H1 (cell line): ENCODE results near the gene ZNF639. TPM values are rescaled to one million over a fixed set of nuclear protein-coding genes. Genes with fewer than 3 reads are reported as not detected.

ENCODE experiments used
- CTCF ChIA-PET: fragments of 300-600 bp; sonication (Branson Sonifier 250); formaldehyde crosslinking; loops from one replicate; lab custom pipeline; 2021; ENCODE audit not compliant: partially characterized antibody; lab: Charles Lee
- POLR2A ChIA-PET: fragments of 300-600 bp; sonication (Branson Sonifier 250); formaldehyde crosslinking; loops from one replicate; lab custom pipeline; 2021; ENCODE audit warnings: inconsistent platforms; ENCODE audit not compliant: partially characterized antibody; lab: Charles Lee
- DNase-seq, 2 experiments: peaks; one replicate each; pipeline versions ENCODE4 v3.0.0 to v3.0.0-alpha.2; 2010 to 2022; ENCODE audit warnings: low spot score in 2 of 2, low read depth in 1 of 2, mixed read lengths in 1 of 2
- FAIRE-seq: peaks from 2 replicates; lab custom pipeline; 2011; peaks lifted over from hg19 to GRCh38; lab: Jason Lieb, UNC
- H2AFZ ChIP-seq: 2 replicates; pipeline ENCODE4 v1.8.1; 2012; ENCODE audit warnings: low read length, inconsistent platforms
- H2AK5ac ChIP-seq: 2 replicates; pipeline ENCODE4 v1.6.1; 2013; ENCODE audit warnings: low read depth, low read length
- H2BK120ac ChIP-seq: replicated peaks from 2 replicates; pipeline ENCODE3; 2013; ENCODE audit warnings: low read depth, low read length, inconsistent platforms
- H2BK12ac ChIP-seq: 2 replicates; pipeline ENCODE4 v1.6.1; 2013; ENCODE audit warnings: low read depth, low read length
- H2BK15ac ChIP-seq: 2 replicates; pipeline ENCODE4 v1.6.1; 2013; ENCODE audit warnings: low read length
- H2BK20ac ChIP-seq: 2 replicates; pipeline ENCODE4 v1.6.1; 2013; ENCODE audit warnings: low read length
- H2BK5ac ChIP-seq: 2 replicates; pipeline ENCODE4 v1.6.1; 2013; ENCODE audit warnings: low read depth, low read length
- H3K14ac ChIP-seq: 2 replicates; pipeline ENCODE4 v1.6.1; 2013; ENCODE audit warnings: inconsistent platforms; ENCODE audit not compliant: insufficient read length
- H3K18ac ChIP-seq: 2 replicates; pipeline ENCODE4 v1.6.1; 2013; ENCODE audit warnings: low read length; ENCODE audit errors: extremely low read depth
- H3K23ac ChIP-seq: 2 replicates; pipeline ENCODE4 v1.6.1; 2013; ENCODE audit warnings: inconsistent platforms; ENCODE audit not compliant: insufficient read length
- H3K23me2 ChIP-seq: 2 replicates; pipeline ENCODE4 v1.6.1; 2013; ENCODE audit warnings: low read depth, low read length
- H3K27ac ChIP-seq: 2 replicates; pipeline ENCODE4 v1.6.1; 2011; ENCODE audit warnings: low read depth, low read length, inconsistent platforms
- H3K27me3 ChIP-seq, 4 experiments: replicated peaks in 1 of 4; 1 replicate in 1 of 4; 2 replicates in 3 of 4; pipeline versions ENCODE4 v1.6.1 to v1.8.1; 2011 to 2013; ENCODE audit warnings: low read length in 3 of 4, mild to moderate bottlenecking in 3 of 4, inconsistent platforms in 2 of 4, mixed read lengths in 2 of 4, moderate library complexity in 1 of 4; ENCODE audit not compliant: control insufficient read depth in 3 of 4, insufficient read depth in 3 of 4; ENCODE audit errors: extremely low read depth in 1 of 4
- H3K36me3 ChIP-seq, 4 experiments: 2 replicates each; pipeline versions ENCODE4 v1.6.1 to v1.8.1; 2011 to 2013; ENCODE audit warnings: mild to moderate bottlenecking in 4 of 4, low read length in 3 of 4, moderate library complexity in 2 of 4, control low read depth in 1 of 4, inconsistent platforms in 1 of 4; ENCODE audit not compliant: insufficient read depth in 4 of 4, control insufficient read depth in 2 of 4
- H3K4ac ChIP-seq: replicated peaks from 2 replicates; pipeline ENCODE3; 2013; ENCODE audit warnings: low read length, low read depth, mixed read lengths, inconsistent platforms; ENCODE audit not compliant: insufficient read length
- H3K4me1 ChIP-seq, 4 experiments: replicated peaks in 1 of 4; 1 replicate in 1 of 4; 2 replicates in 3 of 4; pipeline versions ENCODE4 v1.6.1 to v1.8.1; 2011 to 2013; ENCODE audit warnings: low read length in 3 of 4, inconsistent platforms in 2 of 4, mixed read lengths in 1 of 4; ENCODE audit not compliant: insufficient read depth in 4 of 4, control insufficient read depth in 3 of 4
- H3K4me2 ChIP-seq, 2 experiments: 2 replicates each; pipeline versions ENCODE4 v1.6.1 to v1.8.1; 2011 to 2013; ENCODE audit warnings: low read depth in 2 of 2, low read length in 2 of 2, control low read depth in 1 of 2, inconsistent platforms in 1 of 2, mild to moderate bottlenecking in 1 of 2; ENCODE audit not compliant: insufficient read depth in 1 of 2
- H3K4me3 ChIP-seq, 4 experiments: fragments of 200-600, 300-600 bp in 1 of 4; sonication (generic), shearing (Covaris generic), sonication (Bioruptor Twin) in 1 of 4; 2 replicates each; pipeline versions ENCODE4 v1.5.1 to v1.8.1; 2011 to 2016; ENCODE audit warnings: low read length in 4 of 4, low read depth in 3 of 4, control low read depth in 2 of 4, inconsistent platforms in 2 of 4, mild to moderate bottlenecking in 2 of 4, mixed read lengths in 1 of 4, moderate library complexity in 1 of 4; ENCODE audit not compliant: insufficient read depth in 2 of 4; ENCODE audit errors: extremely low read depth in 1 of 4
- H3K56ac ChIP-seq: replicated peaks from 2 replicates; pipeline ENCODE3; 2013; ENCODE audit warnings: low read depth, mild to moderate bottlenecking, mixed read lengths, low read length, inconsistent platforms; ENCODE audit not compliant: insufficient read length
- H3K79me1 ChIP-seq: 2 replicates; pipeline ENCODE4 v1.6.1; 2013; ENCODE audit warnings: low read depth, low read length, control low read depth
- H3K79me2 ChIP-seq, 2 experiments: 2 replicates each; pipeline versions ENCODE4 v1.6.1 to v1.8.1; 2012 to 2013; ENCODE audit warnings: low read length in 2 of 2, mild to moderate bottlenecking in 2 of 2, inconsistent platforms in 1 of 2; ENCODE audit not compliant: insufficient read depth in 2 of 2, control insufficient read depth in 1 of 2
- H3K9ac ChIP-seq, 4 experiments: replicated peaks in 1 of 4; 1 replicate in 1 of 4; 2 replicates in 3 of 4; pipeline versions ENCODE4 v1.6.1 to v1.8.1; 2011 to 2013; ENCODE audit warnings: low read depth in 3 of 4, low read length in 3 of 4, control low read depth in 2 of 4, mild to moderate bottlenecking in 2 of 4, moderate library complexity in 2 of 4, inconsistent platforms in 1 of 4; ENCODE audit errors: extremely low read depth in 1 of 4
- H3K9me3 ChIP-seq, 2 experiments: 2 replicates each; pipeline versions ENCODE4 v1.6.1 to v1.8.1; 2012 to 2013; ENCODE audit warnings: mild to moderate bottlenecking in 2 of 2, moderate library complexity in 2 of 2, control low read depth in 1 of 2, inconsistent platforms in 1 of 2, low read depth in 1 of 2, low read length in 1 of 2, mixed read lengths in 1 of 2; ENCODE audit not compliant: insufficient read depth in 2 of 2
- H4K20me1 ChIP-seq, 2 experiments: replicated peaks in 1 of 2; 2 replicates each; pipeline versions ENCODE3 to v1.8.1; 2011 to 2013; ENCODE audit warnings: inconsistent platforms in 2 of 2, low read length in 2 of 2, mild to moderate bottlenecking in 1 of 2; ENCODE audit not compliant: insufficient read depth in 2 of 2, control insufficient read depth in 1 of 2
- H4K5ac ChIP-seq: 2 replicates; pipeline ENCODE4 v1.6.1; 2013; ENCODE audit warnings: low read length, low read depth, mixed read lengths, inconsistent platforms; ENCODE audit not compliant: insufficient read length
- H4K8ac ChIP-seq: 2 replicates; pipeline ENCODE4 v1.8.0; 2013; ENCODE audit warnings: mild to moderate bottlenecking, moderate library complexity, low read length, inconsistent platforms; ENCODE audit not compliant: insufficient read depth; ENCODE audit errors: extremely low read depth
- H4K91ac ChIP-seq: replicated peaks from 2 replicates; pipeline ENCODE3; 2013; ENCODE audit warnings: low read length, mixed read lengths, inconsistent platforms; ENCODE audit not compliant: insufficient read length
- ASH2L ChIP-seq: fragments of 200-600, 300-600 bp; sonication (generic); IDR thresholded peaks from one replicate; pipeline ENCODE4 v1.7.1; 2017; ENCODE audit warnings: low read length
- BACH1 ChIP-seq: IDR thresholded peaks from 2 replicates; pipeline ENCODE4 v1.6.1; 2012; ENCODE audit warnings: low read length, improper control_type of control experiment
- BCL11A ChIP-seq, 2 experiments: IDR thresholded peaks; one replicate each; pipeline ENCODE4 v1.6.1; 2011; ENCODE audit warnings: low read depth in 2 of 2, low read length in 2 of 2, mild to moderate bottlenecking in 2 of 2
- CHD2 ChIP-seq: IDR thresholded peaks from 2 replicates; pipeline ENCODE4 v1.6.1; 2012; ENCODE audit warnings: low read length, improper control_type of control experiment
- GABPA ChIP-seq: IDR thresholded peaks from 2 replicates; pipeline ENCODE4 v1.6.1; 2011; ENCODE audit warnings: mild to moderate bottlenecking, low read length, moderate library complexity, borderline replicate concordance; ENCODE audit not compliant: insufficient read depth
- PHF8 ChIP-seq: fragments of 200-600 bp; sonication (generic); conservative IDR thresholded peaks from 2 replicates; pipeline ENCODE4 v1.7.1; 2012; ENCODE audit warnings: low read depth, mild to moderate bottlenecking, inconsistent platforms, low read length, moderate library complexity
- POLR2A ChIP-seq, 2 experiments: IDR thresholded peaks; 1 replicate in 1 of 2; 2 replicates in 1 of 2; pipeline ENCODE4 v1.6.1; 2011; ENCODE audit warnings: low read depth in 2 of 2, low read length in 2 of 2, mild to moderate bottlenecking in 2 of 2; ENCODE audit errors: control extremely low read depth in 1 of 2
- POLR2AphosphoS5 ChIP-seq: IDR thresholded peaks from 2 replicates; pipeline ENCODE4 v1.6.1; 2011; ENCODE audit warnings: low read depth, low read length
- RAD21 ChIP-seq, 2 experiments: IDR thresholded peaks in 1 of 2; conservative IDR thresholded peaks in 1 of 2; 2 replicates each; pipeline ENCODE4 v1.6.1; 2011; ENCODE audit warnings: low read depth in 2 of 2, low read length in 2 of 2, improper control_type of control experiment in 1 of 2, inconsistent platforms in 1 of 2, mild to moderate bottlenecking in 1 of 2, moderate library complexity in 1 of 2
- SIX5 ChIP-seq: IDR thresholded peaks from 2 replicates; pipeline ENCODE4 v1.6.1; 2011; ENCODE audit warnings: mild to moderate bottlenecking, low read depth, low read length
- TAF1 ChIP-seq: IDR thresholded peaks from 2 replicates; pipeline ENCODE4 v1.6.1; 2011; ENCODE audit warnings: mild to moderate bottlenecking, low read depth, low read length
- TBP ChIP-seq: IDR thresholded peaks from 2 replicates; pipeline ENCODE4 v1.6.1; 2011; ENCODE audit warnings: low read depth, low read length, improper control_type of control experiment
- WGBS, 2 experiments: shearing (Covaris generic) in 1 of 2; methylation state at CpG; one replicate each; pipeline versions ENCODE4 v1.1.6 to v1.1.7; 2013 to 2015; ENCODE audit warnings: low lambda C conversion rate in 2 of 2, mixed read lengths in 2 of 2, inconsistent platforms in 1 of 2, low coverage in 1 of 2, missing lambda C conversion rate in 1 of 2; ENCODE audit not compliant: insufficient replicate concordance in 2 of 2, insufficient coverage in 1 of 2, insufficient read length in 1 of 2; ENCODE audit errors: extremely low coverage in 1 of 2, missing lambda C conversion rate in 1 of 2; 5-methylcytosine and 5-hydroxymethylcytosine counted together
- polyA plus RNA-seq, 7 experiments: library from polyadenylated mRNA; depleted of rRNA in 3 of 7; stranded (reverse) in 5 of 7; unstranded in 2 of 7; fragments of >200 nt in 5 of 7; fragments of 200-250 nt in 2 of 7; gene quantifications; 1 replicate in 5 of 7; 2 replicates in 1 of 7; 4 replicates in 1 of 7; pipeline versions ENCODE4 v1.2.1 to v1.2.3, GENCODE V29; 2011 to 2013; ENCODE audit warnings: missing spikeins in 2 of 7, mixed read lengths in 2 of 7
- total RNA-seq: library from RNA; stranded (reverse); fragmentation: NEBNext Ultra II Directional; extraction: Animal tissue kit (Norgen Biotek cat#: 25700); gene quantifications from 2 replicates; pipeline ENCODE4 v1.2.1, GENCODE V29; 2021

The ZNF639 gene
- total and polyA plus RNA-seq, 2 of the 8 experiments (the other 6 are each of a cell fraction or from before 2014, with no cell fraction given) = 9.1 to 41.4 TPM

DNA sequence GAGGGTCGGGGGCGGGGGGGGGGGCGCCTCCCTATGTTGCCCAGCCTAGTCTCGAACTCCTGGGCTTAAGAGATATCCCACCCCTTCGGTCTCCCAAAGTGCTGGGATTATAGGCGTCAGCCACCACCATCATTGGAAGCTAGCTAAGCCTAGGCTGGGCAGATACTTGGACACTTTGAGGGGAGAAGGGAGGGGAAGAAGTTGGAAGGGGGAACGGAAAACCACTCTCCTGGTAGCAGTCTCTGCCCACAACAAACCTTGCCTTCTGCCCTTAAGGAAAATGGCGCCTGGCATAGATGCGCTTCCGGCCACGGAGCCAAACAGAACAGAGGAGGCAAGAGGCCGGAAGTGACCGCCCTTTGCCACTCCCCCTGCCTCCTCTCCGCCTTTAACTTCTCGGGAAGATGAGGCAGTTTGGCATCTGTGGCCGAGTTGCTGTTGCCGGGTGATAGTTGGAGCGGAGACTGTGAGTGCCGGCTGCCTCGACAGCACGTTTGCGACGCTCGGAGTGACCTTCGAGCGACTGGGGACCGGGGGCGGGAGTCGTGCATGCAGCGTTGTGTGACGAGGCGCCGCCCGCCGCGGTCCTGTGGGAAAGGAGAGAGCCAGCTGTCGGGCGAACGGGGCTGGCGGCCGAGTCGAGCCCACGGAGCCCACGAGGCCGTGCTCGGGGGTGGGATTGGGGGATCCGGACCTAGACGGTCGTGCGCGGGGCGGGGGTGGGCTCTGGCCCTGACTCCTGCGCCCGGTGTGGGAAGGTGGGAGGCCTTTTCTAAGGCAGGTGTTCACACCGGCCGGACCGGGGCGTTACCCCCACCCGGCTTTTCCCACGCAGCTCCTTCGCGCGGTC is 24.7 kb downstream of the ZNF639 start, which contains the start of gene MFN1:
Gene MFN1, plus strand, starts transcription at position 365 of the 850 bp plus-strand sequence. CDS start 1,143 bp downstream, outside the sequence.
- H2AFZ ChIP-seq = peak within 1 kb of the TSS; percentile 99
- no peaks in the 10 kb centered on the region; the same call in 1 of the 2 replicates for H3K79me1 ChIP-seq
- peaks cover 0 to 3% of the 10 kb centered on the region in 2 experiments; a peak in 1 of 4 replicates for H3K9me3 ChIP-seq
- FAIRE-seq (peak; percentile 92), DNase-seq (peak; percentile 74 to 79)
- peak within 1 kb of the TSS; percentile 55; the same call in 1 of the 2 replicates for H3K27ac ChIP-seq
- H2BK15ac ChIP-seq = no peak within 1 kb of the TSS
- H3K14ac ChIP-seq = no peak within 1 kb of the TSS
- H2AK5ac ChIP-seq = no peak within 1 kb of the TSS
- 1% methylated on average over 49 of the region's 63 CpGs; no CpG with 5 or more reads in 1 of the 2 experiments for WGBS, 2 experiments
- no peak within 1 kb of the TSS for H3K4ac ChIP-seq
- peaks cover 0 to 5% (median 1%) of the 10 kb centered on the region in 4 experiments; a peak in 1 of 7 replicates for H3K4me1 ChIP-seq
- no peak within 1 kb of the TSS for H3K23ac ChIP-seq
- ChIA-PET POLR2A (interaction anchor here (0.9 to 1.9 kb wide), 4 partner anchors 24 to 445 kb away, joined by 3 to 9 read pairs (median 4); partner anchors contain the start of genes MRPL47, NDUFB5 and ZNF639), CTCF (no interaction called here)
- H3K23me2 ChIP-seq = peaks cover 6% of the 10 kb centered on the region
- peak within 1 kb of the TSS; percentile 65 for H4K5ac ChIP-seq
- H4K20me1 ChIP-seq = peaks cover 0 to 3% of the 10 kb centered on the region in 2 experiments
- no peaks in the 10 kb centered on the region for H3K27me3 ChIP-seq
- no peak within 1 kb of the TSS; the same call in 1 of the 2 replicates for H2BK12ac ChIP-seq
- H3K9ac ChIP-seq = peak within 1 kb of the TSS; percentile 65 to 73 (median 65)
- H4K8ac ChIP-seq = peak within 1 kb of the TSS; percentile 95
- no peak within 1 kb of the TSS for H3K18ac ChIP-seq
- H2BK20ac ChIP-seq = no peak within 1 kb of the TSS
- no peak within 1 kb of the TSS for H2BK120ac ChIP-seq
- peak within 1 kb of the TSS; percentile 88 for H4K91ac ChIP-seq
- peak within 1 kb of the TSS; percentile 59 for H3K56ac ChIP-seq
- peak within 1 kb of the TSS; percentile 64 to 87 for H3K4me2 ChIP-seq
- peak within 1 kb of the TSS; percentile 63 for H2BK5ac ChIP-seq
- H3K36me3 ChIP-seq = peaks cover 0 to 16% (median 2%) of the 10 kb centered on the region in 4 experiments; a peak in 3 of 8 replicates
- H3K4me3 ChIP-seq = peak within 1 kb of the TSS; percentile 69 to 91 (median 84)
- H3K79me2 ChIP-seq = peaks cover 0 to 10% of the 10 kb centered on the region in 2 experiments; a peak in 3 of 4 replicates
- peak; percentile 37; the same call in 1 of the 2 replicates for TF ChIP-seq SIX5
- peak; percentile 91 for TF ChIP-seq GABPA
- peak; percentile 83 for TF ChIP-seq TBP
- no peak for TF ChIP-seq RAD21 (IDR thresholded peaks at IDR 0.05 in 1 of 2, conservative IDR thresholded peaks at IDR 0.05 in 1 of 2; ENCODE audit: low read depth in 2 of 2, low read length in 2 of 2)
- TF ChIP-seq CHD2 = 0 out of 2 replicates have a peak, but pooled peaks have one; percentile 26
- peak; percentile 86 for TF ChIP-seq TAF1
- TF ChIP-seq BCL11A (IDR thresholded peaks at IDR 0.05; ENCODE audit: low read depth in 2 of 2, low read length in 2 of 2) = no peak
- TF ChIP-seq ASH2L = peak; percentile 87
- no peak for TF ChIP-seq BACH1
- peak; percentile 75 to 78 for TF ChIP-seq POLR2A (IDR thresholded peaks at IDR 0.05; ENCODE audit: control extremely low read depth in 1 of 2, low read depth in 2 of 2, low read length in 2 of 2)
- TF ChIP-seq POLR2AphosphoS5 = peak; percentile 81
- TF ChIP-seq PHF8 = peak; percentile 47; the same call in 1 of the 2 replicates
